GM18951 (cell line): ENCODE data around the gene HP.
A peak's percentile ranks its signal among the peaks of the same experiment; 100 is the strongest.

Experiments used
- POLR2A ChIP-seq: IDR thresholded peaks from 4 replicates; pipeline ENCODE4 v1.6.1; 2011; ENCODE audit warnings: mild to moderate bottlenecking; ENCODE audit not compliant: insufficient read length, insufficient read depth; ENCODE audit errors: extremely low read depth
- in situ Hi-C: fragments of 300-500 bp; cut with MboI; formaldehyde crosslinking; loops from one replicate; pipeline ENCODE4 v1.12.0; 2022; ENCODE audit warnings: low sequenced_read_pairs, mixed read lengths, inconsistent platforms; ENCODE audit not compliant: unreplicated experiment

Gene HP

DNA sequence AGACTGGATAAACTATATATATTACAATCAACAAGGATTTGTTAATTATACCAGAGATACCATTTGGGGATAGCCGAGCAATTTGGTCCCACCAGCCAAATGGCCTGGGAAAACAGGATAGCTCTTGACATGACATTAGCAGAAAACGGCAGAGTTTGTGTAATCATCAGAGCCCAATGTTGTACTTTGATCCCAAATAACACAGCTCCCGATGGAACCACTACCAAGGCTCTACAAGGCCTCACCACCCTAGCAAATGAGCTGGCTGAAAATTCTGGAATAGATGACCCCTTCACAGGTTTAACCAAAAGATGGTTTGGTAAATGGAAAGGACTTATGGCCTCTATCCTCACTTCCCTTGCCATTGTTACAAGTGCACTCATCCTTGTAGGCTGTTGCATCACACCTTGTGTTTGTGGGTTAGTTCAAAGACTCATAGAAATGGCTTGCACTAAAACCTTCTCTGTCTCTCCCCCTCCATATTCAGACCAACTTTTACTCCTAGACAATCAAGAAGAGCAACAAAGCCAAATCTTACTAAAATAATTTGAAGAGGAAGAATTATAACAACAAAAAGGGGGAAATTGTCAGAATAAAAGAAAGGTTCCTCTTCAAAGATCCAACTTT, 29.6 kb downstream of the HP start:
- no peak for TF ChIP-seq POLR2A
- in situ Hi-C loops: no loop called here

DNA sequence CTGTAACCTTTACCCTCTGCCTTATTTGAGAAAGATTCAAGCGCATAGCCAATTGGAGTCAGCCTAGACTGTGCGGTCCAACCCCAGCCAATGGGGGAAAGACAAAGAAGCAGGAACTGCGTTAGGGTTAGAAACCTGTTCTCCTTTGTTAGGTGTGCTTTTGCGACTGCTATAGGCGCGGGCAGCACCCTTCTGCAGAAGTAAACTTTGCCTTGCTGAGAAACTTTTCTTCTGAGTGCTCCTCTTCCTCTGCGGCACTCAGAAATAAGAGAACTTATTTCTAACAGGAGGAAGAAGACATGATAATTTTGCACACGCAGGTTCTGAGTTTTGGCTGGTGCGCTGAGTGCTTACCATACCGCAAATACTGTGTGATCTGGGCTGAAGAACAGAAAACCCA, 30.1 kb downstream of the HP start:
- no peak for TF ChIP-seq POLR2A

DNA sequence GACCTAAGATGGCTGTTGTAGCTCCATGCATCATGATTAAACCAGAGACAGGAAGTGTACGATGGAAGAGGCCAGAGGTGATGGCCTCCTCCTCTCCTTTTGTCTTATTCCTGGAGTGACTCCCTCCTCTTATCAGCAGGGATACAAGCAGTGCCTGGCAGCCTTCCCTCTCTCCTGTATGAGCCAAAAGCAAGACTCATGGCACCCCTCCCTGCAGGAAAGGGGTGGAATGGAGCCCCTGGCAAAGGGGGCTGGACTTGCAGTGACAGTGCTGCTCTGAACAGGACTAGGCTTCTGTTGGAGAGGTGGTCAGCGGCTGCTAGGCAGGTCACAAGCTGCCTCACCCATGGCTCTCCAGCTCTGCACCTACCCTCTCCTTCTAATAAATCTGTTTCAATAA, 30.7 kb downstream of the HP start:
- TF ChIP-seq POLR2A: no peak

More for the DNA sequence above, 30.1 kb downstream of the HP start:
- in situ Hi-C loops: no loop called here

DNA sequence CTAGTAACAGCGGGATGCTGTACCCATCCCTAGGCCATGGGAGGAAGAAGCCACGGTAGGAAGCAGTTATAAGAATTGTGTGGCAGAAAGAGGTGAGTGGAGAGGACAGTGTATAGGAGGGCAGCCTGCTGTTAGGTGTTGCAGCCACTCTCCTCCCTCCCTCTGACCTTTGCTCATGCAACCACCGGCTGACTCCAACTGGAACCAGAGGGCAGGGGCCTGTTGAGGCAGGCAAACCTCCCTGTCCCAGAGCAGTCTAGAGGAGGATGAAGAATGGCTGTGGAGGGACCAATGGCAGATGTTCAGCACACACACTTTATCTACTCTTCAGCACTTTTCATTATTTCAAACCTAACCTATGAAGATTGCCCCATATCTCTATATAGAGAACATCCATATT, 36.9 kb downstream of the HP start:
- no peak for TF ChIP-seq POLR2A
- in situ Hi-C loops: no loop called here

More for the DNA sequence above, 30.7 kb downstream of the HP start:
- in situ Hi-C loops: no loop called here

DNA sequence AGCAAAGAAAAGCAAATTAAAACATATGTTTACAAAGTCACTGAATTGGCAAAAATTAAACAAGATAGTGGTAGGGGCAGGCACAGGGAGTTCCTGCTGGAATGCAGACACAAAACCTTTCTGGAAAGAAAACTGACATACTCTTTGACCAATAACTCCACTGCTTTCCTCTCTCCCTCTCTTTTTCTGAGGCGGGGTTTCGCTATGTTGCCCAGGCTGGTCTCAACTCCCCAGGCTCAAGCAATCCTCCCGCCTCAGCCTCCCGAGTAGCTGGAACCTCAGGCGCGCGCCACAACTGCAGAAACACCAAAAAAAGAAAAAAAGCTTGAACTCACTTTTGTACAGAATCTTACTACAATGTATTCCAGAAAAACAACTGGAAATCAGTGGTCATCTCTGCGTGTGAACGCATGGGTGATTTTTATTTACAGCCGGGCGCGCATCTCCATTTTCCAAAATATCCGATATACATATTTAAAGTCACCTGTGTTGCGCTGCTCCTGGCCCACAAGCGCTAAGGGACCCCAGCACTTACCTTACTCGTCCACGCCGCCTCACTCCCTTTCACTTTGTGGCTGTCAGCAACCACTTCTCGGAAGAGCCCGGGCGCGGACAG, 38.6 kb downstream of the HP start:
- in situ Hi-C loops: no loop called here

DNA sequence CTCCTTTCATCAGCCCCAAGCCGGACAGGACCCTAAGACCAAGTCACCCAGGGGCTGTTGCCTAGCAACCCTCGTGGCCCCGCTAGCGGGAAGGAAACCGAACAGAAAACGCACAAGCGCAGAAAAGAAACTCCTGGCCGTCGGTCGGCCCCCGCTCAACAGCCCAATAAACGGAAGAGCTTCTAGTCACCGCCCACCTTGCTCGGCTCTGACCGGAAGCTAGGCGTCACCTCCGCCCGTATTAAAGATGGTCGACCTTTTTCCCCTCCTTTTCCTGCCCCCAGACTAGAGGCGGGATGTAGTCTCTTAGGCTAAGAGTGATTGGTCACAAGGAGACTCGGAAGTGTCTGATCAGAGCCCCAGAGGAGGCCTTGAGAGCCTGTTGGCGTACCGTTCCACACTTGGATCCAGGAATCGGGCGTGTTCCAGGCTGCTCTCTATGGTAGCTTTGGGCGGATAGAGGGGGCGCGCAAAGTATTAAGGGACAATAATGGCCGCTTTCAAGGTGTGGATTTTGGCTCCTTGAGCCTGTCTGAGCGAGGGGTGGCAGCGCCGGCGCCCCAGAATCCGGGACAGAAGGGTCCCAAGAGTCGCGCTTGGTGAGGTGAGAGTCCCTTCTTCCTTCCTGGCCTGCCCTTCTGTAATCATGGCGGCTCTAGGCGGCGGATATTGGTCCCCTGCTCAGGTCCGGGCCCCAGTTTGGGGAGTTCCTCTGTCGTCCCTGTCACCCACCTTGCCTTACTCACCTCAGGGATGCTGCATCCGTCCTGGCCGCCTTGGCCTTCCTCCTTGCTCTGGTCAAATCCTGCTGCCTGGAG, 39.4 kb downstream of the HP start, which contains the start of the genes DHX38 and TXNL4B:
DHX38 (plus strand) TSS at position 400 of the 818 bp plus-strand sequence. CDS start 2,311 bp downstream, outside the sequence.
TXNL4B (minus strand) TSS at position 173 of the 818 bp plus-strand sequence. CDS start 2,871 bp downstream, outside the sequence.
- in situ Hi-C loops: no loop called here

More for the DNA sequence above, 38.6 kb downstream of the HP start:
- no peak for TF ChIP-seq POLR2A

DNA sequence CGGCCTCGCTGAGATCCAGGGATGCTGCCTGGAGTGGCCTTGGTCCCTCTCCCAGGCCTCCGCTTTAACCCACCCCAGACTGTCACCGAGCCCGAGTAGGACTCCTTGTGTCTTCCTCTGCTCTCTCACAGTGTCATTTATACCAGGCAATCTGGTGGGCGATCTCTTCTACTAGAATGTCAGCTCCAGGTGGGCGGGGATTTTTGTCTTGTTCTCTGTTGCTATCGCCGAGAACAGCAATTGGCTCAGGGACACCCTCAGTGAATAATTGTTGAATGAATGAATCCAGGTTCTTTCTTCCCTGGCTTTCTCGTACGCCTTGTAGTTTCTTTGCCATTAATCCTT, 39.9 kb downstream of the HP start:
- in situ Hi-C loops: no loop called here
- no peak for TF ChIP-seq POLR2A

More for the DNA sequence above, 39.4 kb downstream of the HP start, which contains the start of the genes DHX38 and TXNL4B:
- TF ChIP-seq POLR2A: peak; percentile 73

DNA sequence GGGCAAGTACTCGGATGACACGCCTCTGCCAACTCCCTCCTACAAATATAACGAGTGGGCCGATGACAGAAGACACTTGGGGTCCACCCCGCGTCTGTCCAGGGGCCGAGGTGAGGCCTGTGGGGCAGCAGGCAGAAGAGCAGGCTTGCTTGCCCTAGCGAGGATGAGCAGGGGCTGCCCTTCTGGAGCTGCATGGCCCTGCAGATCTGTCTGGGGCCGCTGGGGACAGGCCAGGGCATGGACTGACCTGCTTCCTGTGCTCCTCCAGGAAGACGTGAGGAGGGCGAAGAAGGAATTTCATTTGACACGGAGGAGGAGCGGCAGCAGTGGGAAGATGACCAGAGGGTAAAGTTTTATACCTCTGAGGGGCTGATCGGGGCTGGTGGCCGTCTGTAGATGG, 44.6 kb downstream of the HP start:
- TF ChIP-seq POLR2A: no peak
- in situ Hi-C loops: no loop called here

DNA sequence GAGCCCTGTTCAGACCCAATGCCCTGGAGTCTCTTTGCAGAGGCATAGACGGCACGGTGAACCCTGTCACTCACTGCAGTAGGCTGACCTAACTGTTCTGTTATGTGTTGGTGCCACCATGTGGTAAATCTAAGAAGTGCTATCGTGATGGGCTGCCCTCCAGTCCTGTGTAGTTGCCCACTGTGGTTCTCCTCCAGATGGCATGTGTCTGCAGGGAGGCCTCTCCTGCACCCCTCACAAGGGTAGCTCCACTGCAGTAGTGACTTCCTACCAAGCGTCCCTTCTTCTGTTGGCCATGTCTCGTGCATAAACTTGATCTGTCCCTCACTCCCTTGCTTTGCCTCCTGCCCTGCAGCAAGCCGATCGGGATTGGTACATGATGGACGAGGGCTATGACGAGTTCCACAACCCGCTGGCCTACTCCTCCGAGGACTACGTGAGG, 45.1 kb downstream of the HP start:
- in situ Hi-C loops: no loop called here
- TF ChIP-seq POLR2A: no peak

DNA sequence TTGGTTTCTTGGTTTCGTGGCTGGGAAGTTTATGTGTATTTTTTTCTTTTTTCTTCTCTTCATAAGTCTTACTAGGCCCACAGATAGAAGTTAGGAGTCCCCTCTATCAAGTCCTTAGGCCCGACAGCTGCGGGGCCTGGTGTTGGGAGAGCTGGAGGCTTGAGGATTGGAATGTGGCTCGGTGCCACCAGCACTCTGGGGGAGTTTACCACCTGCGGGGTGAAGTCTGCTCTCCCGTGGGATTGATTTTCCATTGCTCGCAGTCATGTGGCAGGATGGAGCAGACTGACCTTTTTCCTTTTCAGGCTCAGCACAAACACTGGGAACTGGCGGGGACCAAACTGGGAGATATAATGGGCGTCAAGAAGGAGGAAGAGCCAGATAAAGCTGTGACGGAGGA, 46.9 kb downstream of the HP start:
- TF ChIP-seq POLR2A: no peak
- in situ Hi-C loops: no loop called here

DNA sequence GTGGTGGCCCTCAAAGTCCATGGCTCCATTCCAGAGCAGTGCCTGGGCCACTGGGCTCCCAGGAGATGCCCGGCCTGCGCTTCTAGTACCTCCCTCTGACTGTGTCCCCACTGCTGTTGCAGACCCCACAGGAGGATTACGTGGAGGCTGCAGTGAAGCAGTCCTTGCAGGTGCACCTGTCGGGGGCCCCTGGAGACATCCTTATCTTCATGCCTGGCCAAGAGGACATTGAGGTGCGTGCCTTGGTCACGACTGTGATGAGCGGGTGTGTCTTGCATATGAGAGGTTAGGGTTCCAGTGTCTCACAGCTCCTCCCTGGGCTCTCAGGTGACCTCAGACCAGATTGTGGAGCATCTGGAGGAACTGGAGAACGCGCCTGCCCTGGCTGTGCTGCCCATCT, 50.6 kb downstream of the HP start:
- TF ChIP-seq POLR2A: no peak
- in situ Hi-C loops: no loop called here

DNA sequence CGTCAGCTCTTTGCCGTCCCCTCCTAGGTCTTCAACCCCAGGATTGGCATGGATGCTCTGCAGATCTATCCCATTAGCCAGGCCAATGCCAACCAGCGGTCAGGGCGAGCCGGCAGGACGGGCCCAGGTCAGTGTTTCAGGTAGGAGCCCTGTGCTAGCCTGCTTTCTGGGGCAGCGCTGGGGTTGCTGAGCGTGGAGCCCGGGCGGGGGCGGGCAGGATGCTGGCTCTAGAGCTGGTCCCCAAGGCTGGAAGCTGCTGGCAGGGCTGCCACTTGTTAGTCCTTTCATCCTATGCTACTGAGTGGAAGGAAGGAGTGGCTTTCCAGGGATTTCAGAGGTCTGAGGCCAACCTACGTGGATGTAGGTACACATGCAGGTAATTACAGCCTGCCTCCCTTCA, 51.7 kb downstream of the HP start:
- in situ Hi-C loops: no loop called here
- TF ChIP-seq POLR2A: no peak

DNA sequence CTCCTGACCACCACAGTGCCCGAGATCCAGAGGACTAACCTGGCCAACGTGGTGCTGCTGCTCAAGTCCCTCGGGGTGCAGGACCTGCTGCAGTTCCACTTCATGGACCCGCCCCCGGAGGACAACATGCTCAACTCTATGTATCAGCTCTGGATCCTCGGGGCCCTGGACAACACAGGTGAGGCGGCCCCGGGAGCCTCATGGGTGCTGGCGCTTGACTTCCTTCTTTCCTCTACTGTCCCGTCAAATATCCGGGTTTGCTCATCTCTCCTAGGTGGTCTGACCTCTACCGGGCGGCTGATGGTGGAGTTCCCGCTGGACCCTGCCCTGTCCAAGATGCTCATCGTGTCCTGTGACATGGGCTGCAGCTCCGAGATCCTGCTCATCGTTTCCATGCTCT, 53.1 kb downstream of the HP start:
- in situ Hi-C loops: no loop called here
- TF ChIP-seq POLR2A: no peak
